ENCODE data around the gene MMP20. TPM values are rescaled to one million over a fixed set of nuclear protein-coding genes. Genes with fewer than 3 reads are reported as not detected.

Gene MMP20
- total RNA-seq, 3 donors from 2014 or later = 0.59 TPM; not detected in 2

DNA sequence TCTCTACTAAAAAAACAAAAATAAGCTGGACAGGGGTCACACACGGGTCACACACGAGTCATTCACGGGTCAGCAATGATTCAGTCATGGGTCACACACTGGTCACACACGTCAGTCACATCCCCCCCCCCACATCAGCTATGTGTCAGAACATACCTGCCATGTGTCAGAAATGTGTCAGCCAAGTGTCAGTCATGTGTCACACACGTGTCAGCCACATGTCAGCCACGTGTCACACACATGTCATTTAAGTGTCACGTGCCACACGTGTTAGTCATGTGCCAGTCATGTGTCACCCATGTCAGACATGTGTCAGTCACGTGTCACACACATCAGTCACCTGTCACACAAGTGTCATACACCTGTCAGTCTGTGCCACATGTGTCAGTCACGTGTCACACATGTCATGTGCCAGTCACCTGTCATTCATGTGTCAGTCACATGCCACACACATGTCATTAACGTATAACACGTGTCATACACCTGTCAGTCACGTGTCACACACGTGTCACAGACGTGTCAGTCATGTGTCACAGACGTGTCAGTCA is 28.7 kb upstream of the MMP20 start:
- intact Hi-C loops (cut with DNase I; ENCODE audit: low total_unique reads) = no loop called here
- no peak for DNase-seq (ENCODE audit: low spot score in 2 of 2)
- Histone ChIP-seq H3K4me1 (no peaks in the 10 kb centered on the region), H3K36me3 (no peaks in the 10 kb centered on the region), H3K9me3 (peaks cover 0 to 7% of the 10 kb centered on the region in 2 donors), H3K4me3 (no peak overlapping the region), H3K27me3 (no peaks in the 10 kb centered on the region), H3K27ac (no peak overlapping the region)
- TF ChIP-seq CTCF (IDR thresholded peaks at IDR 0.05) (no peak), POLR2A (IDR thresholded peaks at IDR 0.05) (no peak), POLR2AphosphoS5 (IDR thresholded peaks at IDR 0.05) (no peak)

DNA sequence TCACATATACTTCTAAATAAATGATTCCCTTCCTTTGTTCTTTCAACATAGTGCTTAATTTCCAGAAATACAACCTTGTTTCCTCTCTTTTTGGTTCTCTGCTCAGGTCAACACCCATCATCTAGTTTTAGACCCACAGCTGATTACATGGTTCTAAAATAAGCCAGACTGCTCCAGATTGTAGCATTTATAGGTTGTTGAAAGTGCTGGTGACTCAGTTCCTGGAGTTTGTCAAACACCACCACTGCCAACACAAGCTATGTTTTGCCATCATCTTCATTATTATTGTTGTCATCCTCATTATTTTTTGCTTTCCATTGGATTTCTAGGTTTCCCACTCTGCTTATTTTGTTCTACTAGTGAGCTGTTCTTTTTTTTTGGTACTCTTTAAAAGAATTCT is 22.3 kb upstream of the MMP20 start:
- Histone ChIP-seq H3K4me1 (no peaks in the 10 kb centered on the region), H3K27ac (no peak overlapping the region), H3K9me3 (no peaks in the 10 kb centered on the region), H3K36me3 (no peaks in the 10 kb centered on the region), H3K27me3 (no peaks in the 10 kb centered on the region), H3K4me3 (no peak overlapping the region)
- intact Hi-C loops (cut with DNase I; ENCODE audit: low total_unique reads) = no loop called here
- no peak for TF ChIP-seq POLR2AphosphoS5 (IDR thresholded peaks at IDR 0.05)
- TF ChIP-seq POLR2A (IDR thresholded peaks at IDR 0.05) = no peak
- TF ChIP-seq CTCF (IDR thresholded peaks at IDR 0.05) = no peak
- no peak for DNase-seq (ENCODE audit: low spot score in 2 of 2)

GRCh38 chr11:102643941-102644340 is 18.8 kb upstream of the MMP20 start:
- H3K27me3 ChIP-seq = no peaks in the 10 kb centered on the region
- no peak for DNase-seq (ENCODE audit: low spot score in 2 of 2)
- no peak overlapping the region for H3K4me3 ChIP-seq
- no peaks in the 10 kb centered on the region for H3K9me3 ChIP-seq
- no peaks in the 10 kb centered on the region for H3K36me3 ChIP-seq
- H3K4me1 ChIP-seq = no peaks in the 10 kb centered on the region
- intact Hi-C loops (cut with DNase I; ENCODE audit: low total_unique reads) = no loop called here
- TF ChIP-seq CTCF (IDR thresholded peaks at IDR 0.05) (no peak), POLR2AphosphoS5 (IDR thresholded peaks at IDR 0.05) (no peak), POLR2A (IDR thresholded peaks at IDR 0.05) (no peak)
- no peak overlapping the region for H3K27ac ChIP-seq

GRCh38 chr11:102640946-102641345 is 15.8 kb upstream of the MMP20 start:
- intact Hi-C loops (cut with DNase I; ENCODE audit: low total_unique reads) = no loop called here
- no peaks in the 10 kb centered on the region for H3K27me3 ChIP-seq
- no peaks in the 10 kb centered on the region for H3K4me1 ChIP-seq
- H3K27ac ChIP-seq = no peak overlapping the region
- TF ChIP-seq POLR2A (IDR thresholded peaks at IDR 0.05) = no peak
- no peak for TF ChIP-seq CTCF (IDR thresholded peaks at IDR 0.05)
- TF ChIP-seq POLR2AphosphoS5 (IDR thresholded peaks at IDR 0.05) = no peak
- H3K9me3 ChIP-seq = no peaks in the 10 kb centered on the region
- no peak overlapping the region for H3K4me3 ChIP-seq
- H3K36me3 ChIP-seq = no peaks in the 10 kb centered on the region
- no peak for DNase-seq (ENCODE audit: low spot score in 2 of 2)

DNA sequence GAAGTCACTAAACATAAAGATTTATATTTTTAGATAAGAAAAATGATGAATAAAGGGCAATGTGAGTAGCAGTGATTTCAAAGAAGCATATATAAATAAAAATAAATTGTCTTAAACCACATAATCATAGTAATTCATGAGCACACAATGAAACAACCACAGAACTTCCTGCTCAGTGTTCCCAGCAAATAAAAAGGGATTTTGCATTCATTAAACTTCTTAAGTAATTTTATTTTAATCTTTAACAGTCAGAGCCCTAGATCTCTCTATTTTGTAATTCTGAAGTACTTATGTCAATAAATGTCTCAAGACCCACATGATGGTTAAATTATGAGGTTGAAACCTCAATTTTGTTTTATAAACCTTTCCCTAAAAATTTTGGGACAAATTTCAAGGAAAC is 14.5 kb upstream of the MMP20 start:
- no peaks in the 10 kb centered on the region for H3K27me3 ChIP-seq
- no peak overlapping the region for H3K27ac ChIP-seq
- DNase-seq (ENCODE audit: low spot score in 2 of 2) = no peak
- intact Hi-C loops (cut with DNase I; ENCODE audit: low total_unique reads) = no loop called here
- no peaks in the 10 kb centered on the region for H3K9me3 ChIP-seq
- H3K4me1 ChIP-seq = no peaks in the 10 kb centered on the region
- H3K36me3 ChIP-seq = no peaks in the 10 kb centered on the region
- no peak overlapping the region for H3K4me3 ChIP-seq
- no peak for TF ChIP-seq POLR2AphosphoS5 (IDR thresholded peaks at IDR 0.05)
- no peak for TF ChIP-seq POLR2A (IDR thresholded peaks at IDR 0.05)
- no peak for TF ChIP-seq CTCF (IDR thresholded peaks at IDR 0.05)
